ENCODE measurements around the gene KCNMA1.

KCNMA1 gene

GRCh38 chr10:77474939-77475338 lies 162.7 kb downstream of the KCNMA1 start:
- DNase-seq = no peak

GRCh38 chr10:77474386-77474785 lies 163.2 kb downstream of the KCNMA1 start:
- DNase-seq = no peak

GRCh38 chr10:77472146-77472545 lies 165.5 kb downstream of the KCNMA1 start:
- DNase-seq = no peak

GRCh38 chr10:77471069-77471536 lies 166.5 kb downstream of the KCNMA1 start:
- DNase-seq = no peak

DNA sequence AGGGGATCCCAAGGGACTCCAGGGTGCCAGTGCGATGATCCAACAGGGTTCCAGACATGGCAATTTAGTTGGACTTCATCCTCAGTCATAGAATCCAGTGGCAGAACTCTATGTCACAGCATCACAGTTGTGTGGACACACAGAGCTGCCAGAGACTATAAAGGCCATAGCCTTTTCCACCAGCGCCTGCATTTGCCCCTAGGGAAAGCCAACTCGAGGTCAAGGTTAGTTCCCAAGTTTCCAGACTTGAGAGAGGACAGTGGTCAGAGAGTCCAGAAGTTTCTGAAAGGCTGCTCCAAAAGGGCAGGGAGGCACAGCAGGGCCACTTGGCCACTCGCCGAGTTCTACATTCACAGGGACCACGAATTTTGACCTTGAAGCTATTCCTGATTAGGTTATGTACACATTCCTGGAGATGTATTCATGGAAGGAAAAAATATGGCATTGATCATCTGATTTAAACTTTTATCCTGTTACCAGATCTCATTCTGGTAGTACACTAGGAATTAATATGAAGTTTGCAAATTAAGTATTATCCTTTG lies 170.1 kb downstream of the KCNMA1 start:
- DNase-seq = no peak

GRCh38 chr10:77463967-77464745 lies 173.5 kb downstream of the KCNMA1 start:
- no peak for DNase-seq

GRCh38 chr10:77463499-77463898 lies 174.1 kb downstream of the KCNMA1 start:
- DNase-seq = no peak

DNA sequence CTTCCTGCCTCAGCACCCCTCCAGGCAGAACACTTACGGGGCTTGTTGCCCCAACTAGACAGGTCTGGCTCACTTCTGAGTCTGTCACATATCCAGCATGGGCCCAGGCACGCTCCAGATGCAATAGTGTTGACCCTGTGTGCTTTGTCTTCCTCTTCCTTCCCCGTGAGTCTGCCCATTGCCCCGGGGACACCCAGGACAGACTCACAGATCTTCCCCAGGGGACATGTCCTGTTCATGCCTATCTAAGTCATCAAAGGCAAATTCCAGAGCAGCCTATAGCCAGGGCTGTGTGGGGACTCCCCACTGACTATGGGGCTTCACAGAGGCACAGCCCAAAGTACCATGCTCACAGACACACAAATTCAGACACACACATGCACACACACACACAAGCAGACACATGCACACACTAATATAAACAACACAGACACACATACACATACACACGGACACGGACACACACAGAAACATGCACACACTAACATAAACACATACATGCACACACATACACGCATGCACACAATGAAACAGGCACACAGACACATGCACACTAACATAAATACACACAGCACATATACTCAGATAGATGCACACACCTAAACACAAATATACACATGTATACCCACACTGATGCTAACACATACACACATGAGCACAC lies 175.8 kb downstream of the KCNMA1 start:
- no peak for DNase-seq

- DNase-seq = no peak
These were observed 177.7 kb downstream of the KCNMA1 start for GRCh38 chr10:77459905-77460304.

- DNase-seq = no peak
These were observed 178.5 kb downstream of the KCNMA1 start for GRCh38 chr10:77458986-77459590.

DNA sequence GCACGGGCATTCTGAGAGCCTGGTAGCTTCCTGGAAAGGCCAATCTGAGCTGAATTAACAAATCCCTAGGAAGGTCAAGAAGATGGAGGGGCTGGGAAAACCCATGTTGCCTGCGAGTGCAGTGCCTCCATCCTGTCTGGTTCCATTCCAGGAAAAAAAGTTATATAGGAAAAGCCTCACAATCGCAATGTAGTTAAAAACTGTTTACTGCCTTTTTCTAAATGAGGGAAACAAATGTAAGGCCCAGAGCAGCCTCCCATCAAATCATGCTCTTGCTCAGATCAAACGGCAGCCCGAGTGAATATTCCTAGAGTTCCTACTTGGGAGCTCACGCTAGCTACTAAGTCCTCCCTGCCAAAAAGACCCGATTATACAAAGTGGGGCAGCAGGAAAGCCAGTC lies 179.9 kb downstream of the KCNMA1 start:
- no peak for DNase-seq

DNA sequence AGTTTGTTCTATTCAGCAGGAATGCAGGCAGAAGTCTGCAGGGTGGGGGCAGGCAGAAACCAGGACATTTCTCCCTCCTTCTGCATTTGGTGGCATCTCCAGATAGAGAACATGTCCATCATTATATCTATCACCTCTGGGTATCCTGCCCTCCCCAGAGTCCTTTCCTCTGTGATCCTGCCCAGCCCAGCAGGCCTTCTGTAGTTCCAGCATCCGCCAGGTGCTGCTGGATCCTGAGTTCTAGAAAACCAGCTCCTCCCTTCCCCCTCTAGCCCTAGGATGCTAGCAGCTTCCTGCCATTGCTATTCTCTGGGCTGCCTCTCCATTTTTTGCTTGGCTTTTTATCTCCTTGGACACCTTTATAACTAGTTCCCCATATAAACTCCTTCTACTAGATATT lies 180.3 kb downstream of the KCNMA1 start:
- no peak for DNase-seq

- peak; percentile 52 for DNase-seq
These were observed 181.2 kb downstream of the KCNMA1 start for GRCh38 chr10:77456414-77456813.

DNA sequence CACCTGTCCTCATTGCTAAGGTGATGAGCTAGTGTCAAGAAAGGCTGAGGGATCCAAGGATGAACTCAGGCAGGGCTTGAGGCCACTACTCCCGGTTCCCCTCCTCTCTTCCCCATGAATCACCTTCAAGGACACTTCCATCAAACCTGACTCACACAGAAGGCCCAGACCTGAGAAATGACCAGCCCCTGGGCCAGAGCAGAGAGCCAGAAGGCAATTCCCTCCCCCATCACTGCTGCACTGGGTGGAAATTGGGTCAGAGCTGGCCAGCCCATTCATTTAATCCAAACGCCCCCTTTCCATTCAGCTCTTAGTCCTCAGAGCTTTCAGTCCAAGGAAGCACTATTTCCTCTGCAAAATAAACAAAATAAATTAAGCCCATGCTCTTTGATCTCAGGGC lies 182.0 kb downstream of the KCNMA1 start:
- no peak for DNase-seq

- no peak for DNase-seq
These were observed 184.6 kb downstream of the KCNMA1 start for GRCh38 chr10:77452952-77453564.

DNA sequence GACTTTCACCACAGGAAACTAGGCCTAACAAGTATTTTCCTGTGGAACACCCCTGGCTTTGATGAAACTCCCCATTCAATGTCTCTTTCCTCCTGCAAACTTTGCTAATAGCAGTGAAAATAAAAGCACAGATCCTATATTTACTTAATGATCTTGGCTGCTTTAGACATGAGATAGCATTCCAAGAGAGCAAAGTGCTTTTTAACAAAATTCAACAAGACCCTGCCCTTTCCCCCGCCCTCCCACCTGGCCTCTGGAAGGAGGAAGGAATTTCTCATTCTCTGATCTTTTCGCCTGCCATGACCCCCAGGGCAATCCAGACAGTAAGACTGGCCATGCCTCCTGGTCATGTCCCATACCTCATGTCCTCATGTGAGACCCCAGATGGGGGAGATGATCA lies 185.7 kb downstream of the KCNMA1 start:
- no peak for DNase-seq

DNA sequence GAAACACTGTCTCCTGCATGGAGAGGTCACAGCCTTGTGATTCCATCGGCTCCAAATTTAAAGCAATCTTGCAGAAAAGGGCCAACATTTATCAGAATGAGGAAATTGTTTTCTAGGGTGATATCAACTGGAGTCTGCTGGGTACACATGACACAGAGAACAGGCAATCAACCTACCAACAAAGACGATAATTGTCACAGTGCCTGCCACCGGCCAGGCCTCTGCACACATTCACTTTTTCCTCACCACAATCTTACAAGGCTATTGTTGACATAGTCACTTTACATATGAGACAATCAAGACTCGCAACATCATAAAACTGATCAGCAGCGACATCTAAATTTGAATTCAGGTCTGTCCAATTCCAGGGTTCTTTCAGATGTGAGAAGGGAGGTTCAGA lies 189.4 kb downstream of the KCNMA1 start:
- DNase-seq = no peak

DNA sequence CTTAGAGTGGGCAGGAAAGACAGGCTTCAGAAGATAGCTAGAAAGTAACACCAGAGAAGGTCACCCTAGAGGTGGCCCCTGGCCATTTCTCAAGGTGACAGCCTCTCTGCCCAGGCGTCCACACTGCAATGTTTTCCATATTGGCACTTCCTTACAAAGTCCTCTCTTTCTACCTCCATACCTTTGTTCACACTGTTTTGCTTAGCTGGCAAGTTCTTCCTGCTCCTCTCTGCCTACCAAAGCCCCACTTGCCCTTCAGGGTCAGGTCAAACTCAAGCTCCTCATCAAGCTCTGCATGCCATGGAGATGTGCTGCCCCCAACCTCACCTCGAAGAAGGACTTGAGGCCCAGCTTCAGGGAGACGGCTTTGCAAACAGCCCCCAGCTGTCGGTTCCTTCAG lies 190.9 kb downstream of the KCNMA1 start:
- no peak for DNase-seq

DNA sequence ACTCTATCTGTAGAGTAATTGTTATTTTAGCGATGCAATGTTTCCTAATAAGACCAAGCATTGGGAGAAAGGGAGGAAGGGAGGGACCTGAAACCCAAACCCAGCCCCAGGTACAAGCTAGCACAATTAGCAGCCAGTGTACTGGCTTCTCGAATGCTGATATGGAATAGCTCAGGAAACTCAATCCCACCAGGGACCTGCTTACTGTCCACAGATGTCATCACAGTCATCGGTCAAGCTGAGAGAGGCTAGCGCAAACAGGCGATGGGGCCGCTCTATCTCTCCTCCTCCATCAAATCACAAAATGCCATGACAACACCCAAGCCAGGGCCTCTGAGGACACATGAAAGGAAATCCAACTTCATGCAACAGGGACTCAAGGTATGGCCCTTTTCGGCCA lies 192.1 kb downstream of the KCNMA1 start:
- DNase-seq = no peak

GRCh38 chr10:77444041-77444440 lies 193.6 kb downstream of the KCNMA1 start:
- DNase-seq = no peak

GRCh38 chr10:77442699-77443189 lies 194.9 kb downstream of the KCNMA1 start:
- peak; percentile 58 for DNase-seq

DNA sequence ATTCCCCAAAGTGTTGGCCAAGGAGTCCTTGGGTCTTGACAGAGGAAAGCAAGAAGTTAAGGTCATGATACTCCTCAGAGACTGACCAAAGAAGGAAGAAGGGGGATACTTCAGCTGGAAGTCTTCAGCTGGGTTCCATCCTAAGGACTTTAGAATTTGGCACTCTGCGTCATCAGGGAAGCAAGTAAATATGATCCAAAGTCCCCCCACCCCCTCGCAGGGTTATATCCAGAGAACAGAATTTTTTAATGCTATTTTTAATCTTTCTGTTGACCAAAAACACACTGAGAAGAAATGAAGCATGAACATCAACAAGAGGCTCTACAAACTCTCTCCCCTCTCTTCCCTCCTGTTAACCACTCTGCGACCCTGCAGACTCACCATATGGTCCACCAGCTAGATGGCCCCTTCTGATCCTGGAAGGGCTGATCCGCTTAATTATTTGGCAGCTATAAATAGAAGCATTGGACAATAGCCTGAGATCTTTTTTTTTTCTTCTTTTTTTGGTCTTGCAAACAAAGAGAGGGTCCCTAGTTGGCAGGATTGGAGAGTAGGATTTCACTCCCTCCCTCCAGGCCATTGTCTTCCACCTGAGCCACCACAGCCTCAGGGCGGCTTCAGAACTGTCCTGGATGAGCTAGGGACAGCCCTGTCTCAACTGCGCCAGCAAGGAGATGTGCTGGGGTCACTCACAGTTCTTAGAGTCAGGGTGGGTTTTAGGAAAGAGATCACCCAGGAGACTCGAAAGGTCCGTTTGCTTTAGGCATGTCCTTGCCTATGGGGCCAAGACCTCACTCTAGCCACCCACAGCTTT lies 196.0 kb downstream of the KCNMA1 start:
- peak; percentile 25 for DNase-seq

Measured in COR-L47 (cell line).